ENCODE measurements around the gene DNAJB8.

DNAJB8 gene

GRCh38 chr3:128464702-128465101 lies 2.0 kb downstream of the DNAJB8 start:
- no peak for DNase-seq (ENCODE audit: low read depth in 2 of 2)

GRCh38 chr3:128464188-128464587 lies 2.5 kb downstream of the DNAJB8 start:
- no peak for DNase-seq (ENCODE audit: low read depth in 2 of 2)

GRCh38 chr3:128463771-128464170 lies 2.9 kb downstream of the DNAJB8 start:
- DNase-seq (ENCODE audit: low read depth in 2 of 2), result no peak

GRCh38 chr3:128463354-128463753 lies 3.3 kb downstream of the DNAJB8 start:
- DNase-seq (ENCODE audit: low read depth in 2 of 2), result no peak

- no peak for DNase-seq (ENCODE audit: low read depth in 2 of 2)
These were observed 3.8 kb downstream of the DNAJB8 start for GRCh38 chr3:128462931-128463330.

- DNase-seq (ENCODE audit: low read depth in 2 of 2), result no peak
These were observed 4.3 kb downstream of the DNAJB8 start for GRCh38 chr3:128462341-128462910.

- no peak for DNase-seq (ENCODE audit: low read depth in 2 of 2)
These were observed 5.0 kb downstream of the DNAJB8 start for GRCh38 chr3:128461731-128462130.

- DNase-seq (ENCODE audit: low read depth in 2 of 2), result no peak
These were observed 7.2 kb downstream of the DNAJB8 start for GRCh38 chr3:128459461-128459820.

GRCh38 chr3:128458746-128459460 lies 7.8 kb downstream of the DNAJB8 start:
- DNase-seq (ENCODE audit: low read depth in 2 of 2), result no peak

- no peak for DNase-seq (ENCODE audit: low read depth in 2 of 2)
These were observed 8.8 kb downstream of the DNAJB8 start for GRCh38 chr3:128457937-128458336.

GRCh38 chr3:128456776-128457715 lies 9.6 kb downstream of the DNAJB8 start:
- DNase-seq (ENCODE audit: low read depth in 2 of 2), result no peak

GRCh38 chr3:128455786-128456748 lies 10.6 kb downstream of the DNAJB8 start:
- DNase-seq (ENCODE audit: low read depth in 2 of 2), result no peak

GRCh38 chr3:128455116-128455515 lies 11.6 kb downstream of the DNAJB8 start:
- DNase-seq (ENCODE audit: low read depth in 2 of 2), result no peak

- DNase-seq (ENCODE audit: low read depth in 2 of 2), result no peak
These were observed 12.4 kb downstream of the DNAJB8 start for GRCh38 chr3:128454310-128454618.

- DNase-seq (ENCODE audit: low read depth in 2 of 2), result no peak
These were observed 13.0 kb downstream of the DNAJB8 start for GRCh38 chr3:128453501-128454309.

- DNase-seq (ENCODE audit: low read depth in 2 of 2), result no peak
These were observed 13.9 kb downstream of the DNAJB8 start for GRCh38 chr3:128452678-128453275.

- DNase-seq (ENCODE audit: low read depth in 2 of 2), result no peak
These were observed 14.6 kb downstream of the DNAJB8 start for GRCh38 chr3:128452120-128452519.

- no peak for DNase-seq (ENCODE audit: low read depth in 2 of 2)
These were observed 17.5 kb downstream of the DNAJB8 start for GRCh38 chr3:128449111-128449638.

- DNase-seq (ENCODE audit: low read depth in 2 of 2), result no peak
These were observed 18.2 kb downstream of the DNAJB8 start for GRCh38 chr3:128448491-128448890.

GRCh38 chr3:128447561-128448013 lies 19.1 kb downstream of the DNAJB8 start:
- peak; percentile 54 to 65 for DNase-seq (ENCODE audit: low read depth in 2 of 2)
